ENCODE measurements around the gene NAA40.
A peak's percentile ranks its signal among the peaks of the same experiment; 100 is the strongest.
"Not testable (repeated sequence)": the region's sequence is repeated elsewhere in the genome, so short reads cannot be mapped to it uniquely, and the experiment has no call there.

Gene NAA40

GRCh38 chr11:63940786-63941185, 2.0 kb downstream of the NAA40 start:
- no peak for FAIRE-seq

- no peak for FAIRE-seq
These were observed 3.1 kb downstream of the NAA40 start for GRCh38 chr11:63941901-63942300.

- FAIRE-seq = no peak
These were observed 4.0 kb downstream of the NAA40 start for GRCh38 chr11:63942803-63943202.

GRCh38 chr11:63944987-63945386, 6.2 kb downstream of the NAA40 start:
- FAIRE-seq = no peak

GRCh38 chr11:63945477-63946163, 6.8 kb downstream of the NAA40 start:
- no peak for FAIRE-seq

- no peak for FAIRE-seq
These were observed 13.2 kb downstream of the NAA40 start for GRCh38 chr11:63951779-63952536.

GRCh38 chr11:63952570-63952969, 13.8 kb downstream of the NAA40 start:
- FAIRE-seq = no peak

GRCh38 chr11:63958008-63958407, 19.2 kb downstream of the NAA40 start:
- FAIRE-seq = no peak

- FAIRE-seq = no peak
These were observed 23.0 kb downstream of the NAA40 start for GRCh38 chr11:63961608-63962412.

- not testable (repeated sequence) for FAIRE-seq
These were observed 25.1 kb downstream of the NAA40 start for GRCh38 chr11:63963895-63964294.

GRCh38 chr11:63966444-63966843, 27.6 kb downstream of the NAA40 start:
- no peak for FAIRE-seq

GRCh38 chr11:63969461-63969860, 30.7 kb downstream of the NAA40 start:
- FAIRE-seq = no peak

GRCh38 chr11:63970902-63971301, 32.1 kb downstream of the NAA40 start:
- FAIRE-seq = no peak

- FAIRE-seq = not testable (repeated sequence)
These were observed 35.1 kb downstream of the NAA40 start for GRCh38 chr11:63973912-63974258.

GRCh38 chr11:63974259-63975143, 35.7 kb downstream of the NAA40 start, which contains the start of gene COX8A:
TSS of gene COX8A (plus strand) at chr11:63974620. CDS start at chr11:63974681, 61 bp downstream.
- FAIRE-seq = peak; percentile 96

GRCh38 chr11:63978551-63979239, 39.9 kb downstream of the NAA40 start:
- FAIRE-seq = no peak

GRCh38 chr11:63979426-63979825, 40.6 kb downstream of the NAA40 start:
- no peak for FAIRE-seq

GRCh38 chr11:63985812-63986155, 47.0 kb downstream of the NAA40 start:
- no peak for FAIRE-seq

- no peak for FAIRE-seq
These were observed 47.5 kb downstream of the NAA40 start, which contains the start of gene OTUB1 for GRCh38 chr11:63986156-63986931. TSS of gene OTUB1 (plus strand) at chr11:63986438. CDS start at chr11:63986457, 19 bp downstream.

- FAIRE-seq = no peak
These were observed 48.2 kb downstream of the NAA40 start for GRCh38 chr11:63986932-63987513.

- no peak for FAIRE-seq
These were observed 52.8 kb downstream of the NAA40 start for GRCh38 chr11:63991558-63991957.

Measured in TTC549 (cell line).